GM10248 (cell line): ENCODE data around the gene RGS12.

ENCODE experiments used
- CTCF ChIA-PET: fragments of 300-600 bp; sonication (Branson Sonifier 250); formaldehyde crosslinking; extraction: SDS; loops from one replicate; lab custom pipeline; 2021; ENCODE audit warnings: antibody characterized with exemption; lab: Yijun Ruan, JAX
- POLR2A ChIA-PET: fragments of 350-650 bp; sonication (Branson Sonifier 250); formaldehyde crosslinking; extraction: SDS; loops from one replicate; lab custom pipeline; 2020; ENCODE audit warnings: antibody characterized with exemption; lab: Yijun Ruan, JAX
- DNase-seq: peaks from one replicate; pipeline ENCODE4 v3.0.0; 2012; ENCODE audit errors: extremely low spot score
- TF ChIP-seq, protein P1 (sequence below): IDR thresholded peaks from 2 replicates; pipeline ENCODE4 v1.5.1; 2012; ENCODE audit warnings: mild to moderate bottlenecking, low read depth; ENCODE audit errors: extremely low read depth, missing control alignments, control extremely low read depth

The RGS12 gene

DNA sequence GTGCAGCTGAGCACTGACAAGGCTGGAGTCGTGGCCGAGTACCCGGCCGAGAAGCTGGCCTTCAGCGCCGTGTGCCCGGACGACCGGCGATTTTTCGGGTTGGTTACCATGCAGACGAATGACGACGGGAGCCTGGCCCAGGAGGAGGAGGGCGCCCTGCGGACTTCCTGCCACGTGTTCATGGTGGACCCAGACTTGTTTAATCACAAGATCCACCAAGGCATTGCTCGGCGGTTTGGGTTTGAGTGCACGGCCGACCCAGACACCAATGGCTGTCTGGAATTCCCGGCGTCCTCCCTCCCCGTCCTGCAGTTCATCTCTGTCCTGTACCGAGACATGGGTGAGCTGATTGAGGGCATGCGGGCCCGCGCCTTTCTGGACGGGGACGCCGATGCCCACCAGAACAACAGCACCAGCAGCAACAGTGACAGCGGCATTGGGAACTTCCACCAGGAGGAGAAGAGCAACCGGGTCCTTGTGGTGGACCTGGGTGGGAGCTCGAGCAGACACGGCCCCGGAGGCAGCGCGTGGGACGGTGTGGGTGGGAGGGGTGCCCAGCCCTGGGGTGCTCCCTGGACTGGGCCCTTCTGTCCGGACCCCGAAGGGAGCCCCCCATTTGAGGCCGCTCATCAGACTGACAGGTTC, 24.3 kb downstream of the RGS12 start:
- ChIA-PET CTCF (no interaction called here), POLR2A (no interaction called here)
- DNase-seq = no peak
- TF ChIP-seq, protein P1, sequence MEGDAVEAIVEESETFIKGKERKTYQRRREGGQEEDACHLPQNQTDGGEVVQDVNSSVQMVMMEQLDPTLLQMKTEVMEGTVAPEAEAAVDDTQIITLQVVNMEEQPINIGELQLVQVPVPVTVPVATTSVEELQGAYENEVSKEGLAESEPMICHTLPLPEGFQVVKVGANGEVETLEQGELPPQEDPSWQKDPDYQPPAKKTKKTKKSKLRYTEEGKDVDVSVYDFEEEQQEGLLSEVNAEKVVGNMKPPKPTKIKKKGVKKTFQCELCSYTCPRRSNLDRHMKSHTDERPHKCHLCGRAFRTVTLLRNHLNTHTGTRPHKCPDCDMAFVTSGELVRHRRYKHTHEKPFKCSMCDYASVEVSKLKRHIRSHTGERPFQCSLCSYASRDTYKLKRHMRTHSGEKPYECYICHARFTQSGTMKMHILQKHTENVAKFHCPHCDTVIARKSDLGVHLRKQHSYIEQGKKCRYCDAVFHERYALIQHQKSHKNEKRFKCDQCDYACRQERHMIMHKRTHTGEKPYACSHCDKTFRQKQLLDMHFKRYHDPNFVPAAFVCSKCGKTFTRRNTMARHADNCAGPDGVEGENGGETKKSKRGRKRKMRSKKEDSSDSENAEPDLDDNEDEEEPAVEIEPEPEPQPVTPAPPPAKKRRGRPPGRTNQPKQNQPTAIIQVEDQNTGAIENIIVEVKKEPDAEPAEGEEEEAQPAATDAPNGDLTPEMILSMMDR = no peak

DNA sequence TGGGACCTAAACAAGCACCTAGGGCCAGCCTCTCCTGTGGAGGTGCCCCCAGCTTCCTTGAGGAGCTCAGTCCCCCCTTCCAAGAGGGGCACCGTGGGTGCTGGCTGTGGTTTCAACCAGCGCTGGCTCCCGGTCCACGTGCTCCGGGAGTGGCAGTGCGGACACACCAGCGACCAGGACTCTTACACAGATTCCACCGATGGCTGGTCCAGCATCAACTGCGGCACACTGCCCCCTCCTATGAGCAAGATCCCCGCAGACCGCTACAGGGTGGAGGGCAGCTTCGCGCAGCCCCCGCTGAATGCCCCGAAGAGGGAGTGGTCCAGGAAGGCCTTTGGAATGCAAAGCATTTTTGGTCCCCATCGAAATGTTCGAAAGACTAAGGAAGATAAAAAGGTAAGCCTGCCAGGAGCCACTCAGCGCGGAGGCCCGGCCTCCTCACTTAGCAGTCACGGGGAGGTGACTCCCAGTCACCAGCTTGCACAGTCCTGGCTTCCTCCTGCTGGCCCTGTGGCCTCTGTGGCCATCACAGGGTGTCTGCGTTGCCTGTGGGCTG, 24.9 kb downstream of the RGS12 start:
- CTCF ChIA-PET = interaction anchor here (1.2 to 1.5 kb wide), 2 partner anchors 18 to 20 kb away, joined by 3 to 4 read pairs; no protein-coding TSS in a partner anchor

DNA sequence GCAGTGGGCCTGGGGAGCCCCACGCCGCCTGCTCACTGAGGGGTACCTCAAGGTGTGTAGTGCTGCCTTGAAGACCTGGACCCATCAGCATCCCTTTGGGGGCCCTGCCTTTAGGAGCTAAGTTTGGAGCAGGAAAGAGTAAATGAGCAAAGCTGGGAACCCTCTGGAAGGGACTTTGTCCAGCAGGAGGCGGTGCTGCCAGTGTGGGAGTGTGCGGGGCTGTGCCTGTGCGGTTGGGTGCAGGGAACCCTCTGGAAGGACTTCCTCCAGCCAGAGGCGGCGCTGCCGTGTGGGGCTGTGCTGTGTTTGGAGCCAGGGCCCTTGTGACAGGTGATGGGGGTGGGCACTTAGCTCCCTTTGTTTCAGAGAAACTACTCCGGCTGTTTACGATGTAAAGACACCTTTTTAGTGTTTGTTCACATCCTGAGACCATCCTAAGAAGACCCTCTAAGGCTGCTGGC, 25.8 kb downstream of the RGS12 start:
- TF ChIP-seq, protein P1 = no peak
- DNase-seq = no peak
- ChIA-PET CTCF (interaction anchor here (1.1 to 1.5 kb wide), 3 partner anchors 15 to 21 kb away, joined by 3 to 4 read pairs (median 3); no protein-coding TSS in a partner anchor), POLR2A (no interaction called here)

More for the DNA sequence above, 24.9 kb downstream of the RGS12 start:
- DNase-seq = no peak
- TF ChIP-seq, protein P1 = no peak
- POLR2A ChIA-PET = no interaction called here

DNA sequence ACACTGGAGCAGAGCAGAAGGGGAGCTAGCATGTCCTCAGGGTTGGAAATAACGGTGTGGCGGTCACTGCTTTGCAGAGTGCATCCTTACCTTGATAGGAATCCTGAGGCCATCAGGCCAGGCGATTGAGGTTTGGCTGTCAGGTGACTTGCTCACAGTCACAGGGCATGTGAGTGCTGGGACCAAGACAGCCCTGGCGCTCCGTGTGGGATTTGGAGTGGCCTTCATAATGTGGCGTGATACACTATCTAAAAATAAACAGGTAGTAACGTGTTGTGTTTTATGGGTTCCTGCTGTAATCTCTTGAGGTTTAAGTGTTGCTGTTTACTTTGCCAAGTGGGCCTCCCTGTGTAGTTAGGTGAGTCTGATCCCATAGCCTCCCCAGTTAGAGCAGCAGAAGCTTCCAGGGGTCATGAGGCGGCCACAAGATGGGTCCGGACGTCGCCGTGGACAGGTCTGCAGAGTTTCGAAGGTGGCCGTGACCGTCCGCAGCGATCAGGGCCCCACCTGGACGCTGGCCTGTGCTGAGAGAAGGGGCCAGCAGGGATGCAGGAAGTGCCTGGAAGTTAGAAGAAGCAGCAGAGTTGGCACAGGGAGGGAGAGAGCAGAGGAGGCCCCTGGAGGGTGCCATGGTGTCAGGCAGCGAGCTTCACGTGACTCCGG, 27.7 kb downstream of the RGS12 start:
- no peak for DNase-seq
- TF ChIP-seq, protein P1 = no peak
- ChIA-PET CTCF (interaction anchor here (1.3 to 1.4 kb wide), 2 partner anchors 26 kb away, joined by 3 to 5 read pairs; no protein-coding TSS in a partner anchor), POLR2A (no interaction called here)

DNA sequence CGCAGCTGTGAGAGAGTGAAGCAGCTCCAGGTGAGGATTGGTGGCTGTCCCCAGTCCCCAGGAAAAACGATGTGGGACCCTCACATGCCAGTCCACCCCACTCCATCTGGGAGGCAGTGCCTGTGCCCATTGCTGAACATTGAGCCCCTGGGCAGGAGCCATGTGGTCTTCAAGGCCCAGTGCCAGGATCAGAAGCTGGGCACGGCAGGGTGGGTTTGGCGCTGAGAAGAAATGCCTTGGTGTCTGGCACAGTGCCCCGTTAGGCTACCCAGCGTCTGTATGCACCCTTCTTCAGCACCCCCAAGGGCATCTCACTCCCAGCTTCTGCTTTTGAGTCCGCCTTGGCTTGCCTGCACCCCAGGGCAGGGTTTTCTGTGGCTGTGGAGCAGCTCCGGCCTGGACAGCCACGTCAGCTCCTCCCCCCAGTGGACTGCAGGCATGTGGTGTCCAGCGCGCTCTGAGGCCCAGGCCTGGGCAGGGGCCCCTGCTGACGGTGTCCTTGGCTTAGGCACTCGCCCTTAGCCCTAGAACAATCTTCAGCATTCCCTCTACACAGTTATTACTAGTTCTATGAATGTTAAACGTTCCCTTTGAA, 28.6 kb downstream of the RGS12 start:
- TF ChIP-seq, protein P1 = no peak
- no peak for DNase-seq
- ChIA-PET POLR2A (no interaction called here), CTCF (interaction anchor here (1.3 to 1.4 kb wide), 2 partner anchors 15 to 25 kb away, joined by 3 read pairs; no protein-coding TSS in a partner anchor)

DNA sequence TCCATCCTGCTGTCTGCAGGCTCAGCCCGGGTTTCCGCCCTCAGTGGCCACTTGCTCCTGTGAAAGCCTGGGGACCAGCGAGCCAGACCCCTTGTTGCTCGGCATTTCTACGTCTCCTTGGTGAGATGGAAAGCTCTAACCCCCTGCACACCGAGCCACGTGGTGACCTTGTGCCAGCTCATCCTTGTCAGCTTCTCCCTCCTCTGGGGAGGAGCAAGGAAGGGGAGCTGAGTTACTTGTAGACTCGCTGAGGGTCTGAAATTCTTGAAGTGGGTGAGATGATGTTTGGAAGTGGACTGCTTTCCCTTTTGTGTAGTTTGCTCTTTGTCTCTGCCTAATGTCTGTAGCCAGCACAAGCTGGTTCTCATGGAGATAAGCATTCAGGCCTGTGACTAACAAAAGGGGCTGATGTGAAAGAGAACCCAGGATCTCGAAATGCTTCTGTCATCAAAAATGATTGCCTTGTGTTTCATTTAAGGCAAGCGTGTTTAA, 29.3 kb downstream of the RGS12 start:
- CTCF ChIA-PET = interaction anchor here (1.4 kb wide), 1 partner anchor 16 kb away, joined by 3 read pairs; no protein-coding TSS in a partner anchor
- DNase-seq = no peak
- POLR2A ChIA-PET = no interaction called here
- TF ChIP-seq, protein P1 = no peak
